Muscle of leg (tissue), 11 donors: ENCODE results near the gene HMCN2. TPM values are rescaled to one million over a fixed set of nuclear protein-coding genes. Genes with fewer than 3 reads are reported as not detected.

Experiments
- DNase-seq: peaks from one replicate; pipeline ENCODE4 v3.0.0; 2013
- H3K27ac ChIP-seq: one replicate; pipeline ENCODE4 v1.5.1; 2013; ENCODE audit warnings: mild to moderate bottlenecking, low read length, control low read depth
- H3K27me3 ChIP-seq: one replicate; pipeline ENCODE4 v1.6.1; 2013; ENCODE audit warnings: low read length; ENCODE audit not compliant: control insufficient read depth, insufficient read depth
- H3K36me3 ChIP-seq: one replicate; pipeline ENCODE4 v1.6.1; 2013; ENCODE audit warnings: low read length; ENCODE audit not compliant: control insufficient read depth, insufficient read depth
- H3K4me1 ChIP-seq: one replicate; pipeline ENCODE4 v1.6.1; 2013; ENCODE audit warnings: low read length; ENCODE audit not compliant: control insufficient read depth, insufficient read depth
- H3K4me3 ChIP-seq: one replicate; pipeline ENCODE4 v1.5.1; 2013; ENCODE audit warnings: low read length, control low read depth
- H3K9me3 ChIP-seq: replicated peaks from 2 replicates; pipeline ENCODE4 v1.6.1; 2013; ENCODE audit warnings: low read depth, low read length; ENCODE audit not compliant: control insufficient read depth
- WGBS: methylation state at CpG from one replicate; pipeline ENCODE4 v1.1.5; 2013; ENCODE audit warnings: missing lambda C conversion rate; ENCODE audit not compliant: insufficient coverage; 5-methylcytosine and 5-hydroxymethylcytosine counted together
- polyA plus RNA-seq, 8 donors: library from polyadenylated mRNA; unstranded; fragments of 120-200 nt; gene quantifications; one replicate each; pipeline versions ENCODE4 v1.2.1 to v1.2.3, GENCODE V29; 2013; ENCODE audit warnings: inconsistent platforms in 1 of 8, low replicate concordance in 1 of 8; ENCODE audit not compliant: insufficient read length in 8 of 8, insufficient read depth in 1 of 8
- total RNA-seq: library from RNA; stranded (reverse); fragments of 120-200 nt; gene quantifications from one replicate; pipeline ENCODE4 v1.2.4, GENCODE V29; 2013

HMCN2 gene
- total and polyA plus RNA-seq, 9 donors, result 2.8 to 7.7 (median 4.3) TPM

DNA sequence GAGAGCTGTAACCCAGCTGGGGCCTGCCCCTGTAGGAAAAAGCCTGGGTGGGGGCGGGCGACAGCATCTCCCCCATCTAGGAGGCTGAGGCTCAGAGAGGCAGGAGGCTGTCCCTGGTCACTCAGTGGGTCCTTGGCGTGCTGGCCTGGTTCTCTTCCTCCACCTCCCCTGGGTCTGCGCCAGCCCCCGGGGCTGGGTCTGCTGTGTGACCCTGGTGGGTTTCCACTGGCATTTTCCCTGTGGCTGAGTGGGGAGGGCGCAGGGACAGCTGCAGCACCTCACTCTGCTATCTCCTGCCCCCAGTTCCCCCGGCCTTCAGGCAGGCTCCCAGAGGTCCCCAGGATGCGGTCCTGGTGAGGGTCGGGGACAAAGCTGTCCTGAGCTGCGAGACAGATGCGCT, 119.7 kb downstream of the HMCN2 start:
- no peak overlapping the region for H3K27ac ChIP-seq
- no peak overlapping the region for H3K4me3 ChIP-seq
- H3K9me3 ChIP-seq, result no peaks in the 10 kb centered on the region
- DNase-seq, result no peak
- no peaks in the 10 kb centered on the region for H3K27me3 ChIP-seq
- H3K36me3 ChIP-seq, result no peaks in the 10 kb centered on the region
- 78% methylated on average over 8 of the region's 11 CpGs for WGBS
- no peaks in the 10 kb centered on the region for H3K4me1 ChIP-seq

DNA sequence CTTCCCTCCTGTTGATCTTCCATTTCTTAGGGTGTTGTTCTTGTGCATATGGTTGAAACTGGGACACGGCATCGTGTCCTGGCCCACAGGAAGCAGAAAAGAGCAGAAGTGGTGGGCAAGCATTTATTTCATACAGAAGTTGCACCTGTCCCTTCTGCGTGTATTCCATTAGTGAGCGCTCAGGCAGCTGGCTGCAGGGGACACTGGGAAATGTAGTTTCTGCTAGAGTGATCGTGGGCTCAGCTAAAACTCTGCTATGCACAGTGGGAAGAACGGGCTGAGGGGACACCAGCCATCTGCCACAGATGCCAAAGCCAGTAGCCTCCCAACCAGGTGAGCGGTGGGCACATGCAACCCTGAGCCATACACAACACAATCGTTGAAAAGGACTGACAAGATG, 121.8 kb downstream of the HMCN2 start:
- no peaks in the 10 kb centered on the region for H3K4me1 ChIP-seq
- no peak for DNase-seq
- H3K9me3 ChIP-seq, result no peaks in the 10 kb centered on the region
- H3K36me3 ChIP-seq, result no peaks in the 10 kb centered on the region
- no peaks in the 10 kb centered on the region for H3K27me3 ChIP-seq
- H3K27ac ChIP-seq, result no peak overlapping the region
- H3K4me3 ChIP-seq, result no peak overlapping the region
- WGBS, result 54% methylated on average over 6 of the region's 8 CpGs

DNA sequence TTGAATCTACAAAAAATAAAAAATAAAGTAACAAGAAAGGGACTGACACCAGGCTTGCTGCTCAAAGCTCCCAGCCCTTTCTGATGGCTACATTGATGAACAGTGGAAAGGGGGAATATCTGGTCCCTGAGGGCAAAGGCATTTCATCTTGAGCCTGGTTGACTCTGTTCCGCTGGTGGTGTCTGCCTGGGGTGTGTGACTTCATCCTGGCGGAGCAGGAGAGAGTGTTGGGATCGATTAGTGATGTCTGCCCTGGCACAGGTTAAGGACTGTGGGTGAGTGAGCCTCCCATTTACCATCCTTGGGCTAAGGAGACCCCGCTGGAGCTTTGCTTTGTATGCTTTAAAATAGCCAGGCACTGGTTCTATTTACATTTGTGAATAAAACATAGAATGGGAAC, 122.3 kb downstream of the HMCN2 start:
- Histone ChIP-seq H3K27ac (no peak overlapping the region), H3K27me3 (no peaks in the 10 kb centered on the region), H3K9me3 (no peaks in the 10 kb centered on the region), H3K4me3 (no peak overlapping the region), H3K36me3 (no peaks in the 10 kb centered on the region), H3K4me1 (no peaks in the 10 kb centered on the region)
- no CpG with 5 or more reads among the region's 4 CpGs for WGBS
- DNase-seq, result no peak

DNA sequence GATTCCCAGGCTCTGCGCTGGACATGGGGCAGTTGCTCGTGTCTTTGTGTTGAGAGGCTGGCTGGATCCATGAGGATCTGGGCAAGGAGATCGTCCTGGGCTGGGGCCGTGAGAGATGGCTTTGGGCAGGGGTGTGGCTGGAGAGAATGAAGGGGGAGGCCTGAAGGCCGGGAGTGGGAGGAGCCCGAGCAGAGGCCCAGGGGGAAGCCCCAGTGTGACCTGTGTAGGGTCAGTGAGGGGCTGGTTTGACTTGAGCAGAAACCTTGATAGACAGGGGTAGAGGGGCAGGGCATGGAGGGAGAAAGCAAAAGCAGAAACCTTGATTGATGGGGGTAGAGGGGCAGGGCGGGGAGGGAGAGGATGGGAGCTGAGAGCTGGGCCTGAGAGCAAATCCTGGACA, 124.8 kb downstream of the HMCN2 start:
- Histone ChIP-seq H3K4me3 (no peak overlapping the region), H3K9me3 (no peaks in the 10 kb centered on the region), H3K4me1 (no peaks in the 10 kb centered on the region), H3K27ac (no peak overlapping the region), H3K27me3 (no peaks in the 10 kb centered on the region), H3K36me3 (no peaks in the 10 kb centered on the region)
- DNase-seq, result no peak
- WGBS, result 39% methylated on average over 7 of the region's 7 CpGs

DNA sequence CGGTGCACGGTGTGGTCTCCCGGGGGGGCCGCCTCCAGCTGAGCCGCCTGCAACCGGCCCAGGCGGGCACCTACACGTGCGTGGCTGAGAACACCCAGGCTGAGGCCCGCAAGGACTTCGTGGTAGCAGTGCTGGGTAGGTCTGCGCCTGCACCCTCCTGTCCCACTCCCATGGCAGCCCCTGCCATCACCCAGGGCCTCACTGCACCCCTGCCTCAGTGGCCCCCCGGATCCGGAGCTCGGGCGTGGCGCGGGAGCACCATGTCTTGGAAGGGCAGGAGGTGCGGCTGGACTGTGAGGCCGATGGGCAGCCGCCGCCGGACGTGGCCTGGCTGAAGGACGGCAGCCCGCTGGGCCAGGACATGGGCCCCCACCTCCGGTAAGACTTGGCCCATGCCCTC, 125.4 kb downstream of the HMCN2 start:
- no peaks in the 10 kb centered on the region for H3K4me1 ChIP-seq
- H3K27me3 ChIP-seq, result no peaks in the 10 kb centered on the region
- no peak for DNase-seq
- no peak overlapping the region for H3K27ac ChIP-seq
- WGBS, result 97% methylated on average over 17 of the region's 27 CpGs
- H3K4me3 ChIP-seq, result no peak overlapping the region
- H3K9me3 ChIP-seq, result no peaks in the 10 kb centered on the region
- no peaks in the 10 kb centered on the region for H3K36me3 ChIP-seq

DNA sequence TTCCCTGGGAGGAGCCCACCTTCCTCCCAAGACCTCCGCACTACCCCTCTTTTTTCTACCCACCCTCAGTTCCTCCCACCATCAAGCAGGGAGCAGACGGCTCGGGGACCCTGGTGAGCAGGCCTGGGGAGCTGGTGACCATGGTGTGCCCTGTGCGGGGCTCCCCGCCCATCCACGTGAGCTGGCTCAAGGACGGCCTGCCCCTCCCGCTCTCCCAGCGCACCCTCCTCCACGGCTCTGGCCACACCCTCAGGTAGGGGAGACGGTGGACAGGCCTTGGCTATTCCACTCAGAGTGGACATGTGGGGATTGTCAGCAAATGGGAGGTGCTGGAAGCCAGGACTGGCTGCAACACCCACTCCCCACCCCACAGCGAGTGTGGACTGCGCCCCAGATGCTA, 126.3 kb downstream of the HMCN2 start:
- Histone ChIP-seq H3K9me3 (no peaks in the 10 kb centered on the region), H3K27ac (no peak overlapping the region), H3K36me3 (no peaks in the 10 kb centered on the region), H3K4me1 (no peaks in the 10 kb centered on the region), H3K4me3 (no peak overlapping the region), H3K27me3 (no peaks in the 10 kb centered on the region)
- DNase-seq, result no peak
- 90% methylated on average over 6 of the region's 13 CpGs for WGBS

DNA sequence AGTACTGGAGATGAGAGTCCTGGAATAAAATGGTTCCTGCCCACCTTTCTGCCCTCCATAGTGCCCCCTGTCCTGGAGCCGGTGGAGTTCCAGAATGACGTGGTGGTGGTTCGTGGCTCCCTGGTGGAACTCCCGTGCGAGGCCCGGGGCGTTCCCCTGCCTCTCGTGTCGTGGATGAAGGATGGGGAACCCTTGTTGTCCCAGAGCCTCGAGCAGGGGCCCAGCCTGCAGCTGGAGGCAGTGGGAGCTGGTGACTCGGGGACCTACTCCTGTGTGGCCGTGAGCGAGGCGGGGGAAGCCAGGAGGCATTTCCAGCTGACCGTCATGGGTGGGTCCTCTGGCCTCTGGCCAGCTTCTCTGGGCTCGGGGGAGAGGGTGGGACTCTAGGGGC, 128.1 kb downstream of the HMCN2 start:
- no peak for DNase-seq
- Histone ChIP-seq H3K27ac (no peak overlapping the region), H3K4me1 (no peaks in the 10 kb centered on the region), H3K9me3 (no peaks in the 10 kb centered on the region), H3K36me3 (no peaks in the 10 kb centered on the region), H3K27me3 (no peaks in the 10 kb centered on the region), H3K4me3 (no peak overlapping the region)
- 83% methylated on average over 16 of the region's 16 CpGs for WGBS

DNA sequence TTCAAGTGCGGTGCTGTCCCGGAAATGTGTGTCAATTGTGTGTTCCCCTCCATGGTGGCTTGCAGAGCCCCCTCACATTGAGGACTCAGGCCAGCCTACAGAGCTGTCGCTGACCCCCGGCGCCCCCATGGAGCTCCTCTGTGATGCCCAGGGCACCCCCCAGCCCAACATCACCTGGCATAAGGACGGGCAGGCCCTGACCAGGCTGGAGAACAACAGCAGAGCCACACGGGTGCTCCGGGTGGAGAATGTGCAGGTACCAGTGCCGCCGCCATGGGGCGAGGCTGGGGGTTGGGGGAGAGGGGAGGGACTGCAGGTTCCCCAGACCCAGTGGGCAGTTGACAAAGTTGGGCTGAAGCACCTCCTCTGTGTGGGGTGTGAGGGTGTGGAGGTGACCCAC, 128.8 kb downstream of the HMCN2 start:
- no peaks in the 10 kb centered on the region for H3K4me1 ChIP-seq
- H3K4me3 ChIP-seq, result no peak overlapping the region
- 93% methylated on average over 7 of the region's 11 CpGs for WGBS
- H3K36me3 ChIP-seq, result no peaks in the 10 kb centered on the region
- H3K27ac ChIP-seq, result no peak overlapping the region
- H3K9me3 ChIP-seq, result no peaks in the 10 kb centered on the region
- DNase-seq, result no peak
- H3K27me3 ChIP-seq, result no peaks in the 10 kb centered on the region

DNA sequence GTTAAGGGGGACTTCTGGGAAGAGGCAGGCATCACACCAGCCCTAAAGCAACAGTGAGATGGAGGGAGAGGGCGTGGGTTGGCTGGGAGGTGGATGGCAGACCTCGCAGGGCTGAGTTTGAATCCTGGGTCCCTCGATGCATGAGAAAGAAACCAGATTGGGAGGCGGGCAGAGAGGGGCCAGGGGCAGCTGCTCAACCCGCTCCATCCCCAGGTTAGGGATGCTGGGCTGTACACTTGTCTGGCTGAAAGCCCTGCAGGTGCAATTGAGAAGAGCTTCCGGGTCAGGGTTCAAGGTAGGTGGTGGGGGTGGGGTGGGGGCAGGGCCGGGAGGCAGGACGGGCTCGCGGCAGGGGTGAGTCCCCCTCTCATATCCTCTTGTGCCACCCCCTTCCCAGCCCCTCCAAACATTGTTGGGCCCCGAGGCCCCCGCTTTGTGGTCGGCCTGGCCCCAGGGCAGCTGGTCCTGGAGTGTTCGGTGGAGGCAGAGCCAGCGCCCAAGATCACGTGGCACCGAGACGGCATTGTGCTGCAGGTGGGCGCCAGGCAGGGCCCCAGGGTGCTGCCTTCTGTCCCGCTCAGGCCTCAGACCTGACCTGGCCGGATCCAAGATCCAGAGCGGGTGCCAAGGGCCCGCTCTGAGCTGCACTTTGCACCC, 129.4 kb downstream of the HMCN2 start:
- 91% methylated on average over 16 of the region's 23 CpGs for WGBS

DNA sequence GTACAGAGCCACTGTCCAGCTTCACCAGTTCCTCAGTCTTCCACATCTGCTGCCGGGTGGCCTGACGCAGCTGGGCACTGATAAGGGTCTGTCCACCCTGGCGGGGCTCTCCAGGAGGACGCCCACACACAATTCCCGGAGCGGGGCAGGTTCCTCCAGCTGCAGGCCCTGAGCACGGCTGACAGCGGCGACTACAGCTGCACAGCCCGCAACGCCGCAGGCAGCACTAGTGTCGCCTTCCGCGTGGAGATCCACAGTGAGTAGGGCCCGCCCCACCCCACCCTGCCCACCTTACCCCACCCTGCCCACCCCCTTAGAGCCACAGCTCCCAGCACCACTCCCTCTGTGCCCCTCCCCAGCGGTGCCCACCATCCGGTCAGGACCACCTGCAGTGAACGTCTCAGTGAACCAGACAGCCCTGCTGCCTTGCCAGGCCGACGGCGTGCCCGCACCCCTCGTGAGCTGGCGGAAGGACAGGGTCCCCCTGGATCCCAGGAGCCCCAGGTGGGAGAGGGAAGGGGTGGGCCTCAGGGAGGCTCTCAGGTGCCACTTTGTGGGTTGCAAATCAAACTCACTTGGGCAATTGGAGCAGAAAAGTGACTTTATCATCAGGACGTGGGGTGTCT, 130.4 kb downstream of the HMCN2 start:
- WGBS, result 78% methylated on average over 13 of the region's 26 CpGs
- Histone ChIP-seq H3K9me3 (no peaks in the 10 kb centered on the region), H3K4me1 (no peaks in the 10 kb centered on the region), H3K27me3 (peaks cover 3% of the 10 kb centered on the region), H3K36me3 (no peaks in the 10 kb centered on the region), H3K27ac (no peak overlapping the region), H3K4me3 (no peak overlapping the region)
- no peak for DNase-seq

More for the DNA sequence above, 129.4 kb downstream of the HMCN2 start:
- Histone ChIP-seq H3K9me3 (no peaks in the 10 kb centered on the region), H3K27me3 (peaks cover 2% of the 10 kb centered on the region), H3K4me3 (no peak overlapping the region), H3K4me1 (no peaks in the 10 kb centered on the region), H3K27ac (no peak overlapping the region), H3K36me3 (no peaks in the 10 kb centered on the region)
- DNase-seq, result no peak

DNA sequence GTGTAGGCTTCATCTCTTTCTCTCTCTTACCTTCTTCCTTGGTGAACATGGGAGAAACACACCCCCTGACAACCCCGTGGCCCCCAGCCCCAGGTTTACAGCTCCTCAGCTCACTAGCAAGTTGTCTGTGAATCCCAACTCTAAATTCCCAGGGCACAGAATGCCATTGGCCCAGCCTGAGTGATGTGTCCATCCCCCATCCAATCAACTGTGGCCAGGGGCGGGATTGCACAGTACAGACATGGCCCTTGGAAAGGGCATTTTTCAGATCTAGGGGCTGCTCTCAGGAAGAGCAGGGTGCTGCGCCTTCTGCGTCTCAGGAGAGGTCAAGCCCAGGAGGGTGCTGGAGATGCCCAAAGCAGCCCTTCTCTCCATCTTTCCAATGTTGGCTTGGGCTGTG, 131.0 kb downstream of the HMCN2 start:
- DNase-seq, result no peak
- Histone ChIP-seq H3K4me3 (no peak overlapping the region), H3K27ac (no peak overlapping the region), H3K27me3 (peaks cover 3% of the 10 kb centered on the region), H3K36me3 (no peaks in the 10 kb centered on the region), H3K4me1 (no peaks in the 10 kb centered on the region), H3K9me3 (no peaks in the 10 kb centered on the region)
- WGBS, result no CpG with 5 or more reads among the region's 4 CpGs
